Measurements from ENCODE around the gene OLFM2.
"Not testable (repeated sequence)": the region's sequence is repeated elsewhere in the genome, so short reads cannot be mapped to it uniquely, and the experiment has no call there.

The OLFM2 gene

GRCh38 chr19:9823816-9824215 lies 112.5 kb downstream of the OLFM2 start:
- Histone ChIP-seq H3K27me3 (ENCODE audit: control insufficient read depth in 5 of 5, insufficient read depth in 4 of 5, low read length in 5 of 5) (no peaks in the 10 kb centered on the region), H3K9ac (ENCODE audit: low read length in 5 of 5) (no peak overlapping the region), H3K36me3 (ENCODE audit: control insufficient read depth in 5 of 5, insufficient read depth in 5 of 5, low read length in 5 of 5) (peaks cover 0 to 3% (median 0%) of the 10 kb centered on the region in 5 donors), H3K4me1 (ENCODE audit: control insufficient read depth in 5 of 5, insufficient read depth in 5 of 5, low read length in 5 of 5) (peaks cover 4 to 32% (median 29%) of the 10 kb centered on the region in 5 donors), H3K27ac (ENCODE audit: low read depth, low read length) (no peak overlapping the region), H3K4me3 (ENCODE audit: low read depth in 1 of 5, low read length in 5 of 5) (no peak overlapping the region), H3K9me3 (ENCODE audit: control insufficient read depth in 5 of 5, low read length in 5 of 5) (no peaks in the 10 kb centered on the region)

- peak overlapping the region in 1 of 5 donors; percentile 59 for H3K4me3 ChIP-seq (ENCODE audit: low read depth in 1 of 5, low read length in 5 of 5)
- H3K9me3 ChIP-seq (ENCODE audit: control insufficient read depth in 5 of 5, low read length in 5 of 5); H3K9ac ChIP-seq (ENCODE audit: low read length in 5 of 5); H3K36me3 ChIP-seq (ENCODE audit: control insufficient read depth in 5 of 5, insufficient read depth in 5 of 5, low read length in 5 of 5); H3K27me3 ChIP-seq (ENCODE audit: control insufficient read depth in 5 of 5, insufficient read depth in 4 of 5, low read length in 5 of 5); H3K27ac ChIP-seq (ENCODE audit: low read depth, low read length): not testable (repeated sequence)
- H3K4me1 ChIP-seq (ENCODE audit: control insufficient read depth in 5 of 5, insufficient read depth in 5 of 5, low read length in 5 of 5), result peaks cover 2 to 26% (median 18%) of the 10 kb centered on the region in 5 donors
These were observed 116.3 kb downstream of the OLFM2 start for GRCh38 chr19:9820034-9820433.

- Histone ChIP-seq H3K27me3 (ENCODE audit: control insufficient read depth in 5 of 5, insufficient read depth in 4 of 5, low read length in 5 of 5) (no peaks in the 10 kb centered on the region), H3K4me1 (ENCODE audit: control insufficient read depth in 5 of 5, insufficient read depth in 5 of 5, low read length in 5 of 5) (peaks cover 2 to 26% (median 18%) of the 10 kb centered on the region in 5 donors), H3K36me3 (ENCODE audit: control insufficient read depth in 5 of 5, insufficient read depth in 5 of 5, low read length in 5 of 5) (peaks cover 0 to 3% (median 0%) of the 10 kb centered on the region in 5 donors), H3K27ac (ENCODE audit: low read depth, low read length) (no peak overlapping the region), H3K4me3 (ENCODE audit: low read depth in 1 of 5, low read length in 5 of 5) (peak overlapping the region in 3 of 5 donors; percentile 42 to 59 (median 50)), H3K9me3 (ENCODE audit: control insufficient read depth in 5 of 5, low read length in 5 of 5) (no peaks in the 10 kb centered on the region), H3K9ac (ENCODE audit: low read length in 5 of 5) (no peak overlapping the region)
These were observed 116.8 kb downstream of the OLFM2 start for GRCh38 chr19:9819596-9819909.

- peak within 1 kb of the TSS in 4 of 5 donors; percentile 88 to 98 (median 95) for H3K9ac ChIP-seq (ENCODE audit: low read length in 5 of 5)
- H3K36me3 ChIP-seq (ENCODE audit: control insufficient read depth in 5 of 5, insufficient read depth in 5 of 5, low read length in 5 of 5), result peaks cover 0 to 3% (median 0%) of the 10 kb centered on the region in 5 donors
- H3K9me3 ChIP-seq (ENCODE audit: control insufficient read depth in 5 of 5, low read length in 5 of 5), result no peaks in the 10 kb centered on the region
- H3K4me1 ChIP-seq (ENCODE audit: control insufficient read depth in 5 of 5, insufficient read depth in 5 of 5, low read length in 5 of 5), result peaks cover 2 to 26% (median 18%) of the 10 kb centered on the region in 5 donors
- peak within 1 kb of the TSS; percentile 75 to 96 (median 89) for H3K4me3 ChIP-seq (ENCODE audit: low read depth in 1 of 5, low read length in 5 of 5)
- no peaks in the 10 kb centered on the region for H3K27me3 ChIP-seq (ENCODE audit: control insufficient read depth in 5 of 5, insufficient read depth in 4 of 5, low read length in 5 of 5)
- peak within 1 kb of the TSS; percentile 84 for H3K27ac ChIP-seq (ENCODE audit: low read depth, low read length)
These were observed 117.3 kb downstream of the OLFM2 start, which contains the start of gene FBXL12 for GRCh38 chr19:9818734-9819595. Gene FBXL12 (minus strand): TSS chr19:9819079. CDS start chr19:9818813, 266 bp downstream.

GRCh38 chr19:9818175-9818733 lies 118.1 kb downstream of the OLFM2 start:
- no peaks in the 10 kb centered on the region for H3K27me3 ChIP-seq (ENCODE audit: control insufficient read depth in 5 of 5, insufficient read depth in 4 of 5, low read length in 5 of 5)
- peaks cover 0 to 6% (median 0%) of the 10 kb centered on the region in 5 donors for H3K36me3 ChIP-seq (ENCODE audit: control insufficient read depth in 5 of 5, insufficient read depth in 5 of 5, low read length in 5 of 5)
- H3K4me3 ChIP-seq (ENCODE audit: low read depth in 1 of 5, low read length in 5 of 5), result peak overlapping the region; percentile 75 to 96 (median 89)
- no peaks in the 10 kb centered on the region for H3K9me3 ChIP-seq (ENCODE audit: control insufficient read depth in 5 of 5, low read length in 5 of 5)
- peak overlapping the region; percentile 84 for H3K27ac ChIP-seq (ENCODE audit: low read depth, low read length)
- H3K4me1 ChIP-seq (ENCODE audit: control insufficient read depth in 5 of 5, insufficient read depth in 5 of 5, low read length in 5 of 5), result peaks cover 2 to 26% (median 18%) of the 10 kb centered on the region in 5 donors
- peak overlapping the region in 4 of 5 donors; percentile 88 to 98 (median 95) for H3K9ac ChIP-seq (ENCODE audit: low read length in 5 of 5)

- H3K27ac ChIP-seq (ENCODE audit: low read depth, low read length), result no peak overlapping the region
- H3K27me3 ChIP-seq (ENCODE audit: control insufficient read depth in 5 of 5, insufficient read depth in 4 of 5, low read length in 5 of 5), result no peaks in the 10 kb centered on the region
- peaks cover 0 to 59% (median 42%) of the 10 kb centered on the region in 5 donors for H3K36me3 ChIP-seq (ENCODE audit: control insufficient read depth in 5 of 5, insufficient read depth in 5 of 5, low read length in 5 of 5)
- no peak overlapping the region for H3K4me3 ChIP-seq (ENCODE audit: low read depth in 1 of 5, low read length in 5 of 5)
- H3K4me1 ChIP-seq (ENCODE audit: control insufficient read depth in 5 of 5, insufficient read depth in 5 of 5, low read length in 5 of 5), result no peaks in the 10 kb centered on the region
- no peak overlapping the region for H3K9ac ChIP-seq (ENCODE audit: low read length in 5 of 5)
- no peaks in the 10 kb centered on the region for H3K9me3 ChIP-seq (ENCODE audit: control insufficient read depth in 5 of 5, low read length in 5 of 5)
These were observed 125.2 kb downstream of the OLFM2 start for GRCh38 chr19:9811139-9811538.

GRCh38 chr19:9808855-9809824 lies 127.2 kb downstream of the OLFM2 start:
- Histone ChIP-seq H3K27ac (ENCODE audit: low read depth, low read length) (no peak overlapping the region), H3K9me3 (ENCODE audit: control insufficient read depth in 5 of 5, low read length in 5 of 5) (no peaks in the 10 kb centered on the region), H3K9ac (ENCODE audit: low read length in 5 of 5) (no peak overlapping the region), H3K4me1 (ENCODE audit: control insufficient read depth in 5 of 5, insufficient read depth in 5 of 5, low read length in 5 of 5) (no peaks in the 10 kb centered on the region), H3K36me3 (ENCODE audit: control insufficient read depth in 5 of 5, insufficient read depth in 5 of 5, low read length in 5 of 5) (peaks cover 0 to 60% (median 44%) of the 10 kb centered on the region in 5 donors), H3K4me3 (ENCODE audit: low read depth in 1 of 5, low read length in 5 of 5) (no peak overlapping the region), H3K27me3 (ENCODE audit: control insufficient read depth in 5 of 5, insufficient read depth in 4 of 5, low read length in 5 of 5) (no peaks in the 10 kb centered on the region)

- Histone ChIP-seq H3K4me3 (ENCODE audit: low read depth in 1 of 5, low read length in 5 of 5) (no peak overlapping the region), H3K27ac (ENCODE audit: low read depth, low read length) (no peak overlapping the region), H3K36me3 (ENCODE audit: control insufficient read depth in 5 of 5, insufficient read depth in 5 of 5, low read length in 5 of 5) (peaks cover 0 to 57% (median 45%) of the 10 kb centered on the region in 5 donors), H3K27me3 (ENCODE audit: control insufficient read depth in 5 of 5, insufficient read depth in 4 of 5, low read length in 5 of 5) (no peaks in the 10 kb centered on the region), H3K9ac (ENCODE audit: low read length in 5 of 5) (no peak overlapping the region), H3K9me3 (ENCODE audit: control insufficient read depth in 5 of 5, low read length in 5 of 5) (no peaks in the 10 kb centered on the region), H3K4me1 (ENCODE audit: control insufficient read depth in 5 of 5, insufficient read depth in 5 of 5, low read length in 5 of 5) (no peaks in the 10 kb centered on the region)
These were observed 129.5 kb downstream of the OLFM2 start for GRCh38 chr19:9806803-9807202.
